HG03039 (cell line): ENCODE results near the gene PNPLA7.

Source experiments
- ATAC-seq: cut with Tn5 transposase; IDR thresholded peaks from one replicate; pipeline ENCODE4 v1.9.1; 2021; ENCODE audit warnings: mild to moderate bottlenecking, moderate library complexity; ENCODE audit not compliant: unreplicated experiment

Gene PNPLA7

GRCh38 chr9:137437691-137438590, 112.3 kb downstream of the PNPLA7 start:
- no peak for ATAC-seq

- ATAC-seq: no peak
These were observed 113.2 kb downstream of the PNPLA7 start for GRCh38 chr9:137436761-137437600.

DNA sequence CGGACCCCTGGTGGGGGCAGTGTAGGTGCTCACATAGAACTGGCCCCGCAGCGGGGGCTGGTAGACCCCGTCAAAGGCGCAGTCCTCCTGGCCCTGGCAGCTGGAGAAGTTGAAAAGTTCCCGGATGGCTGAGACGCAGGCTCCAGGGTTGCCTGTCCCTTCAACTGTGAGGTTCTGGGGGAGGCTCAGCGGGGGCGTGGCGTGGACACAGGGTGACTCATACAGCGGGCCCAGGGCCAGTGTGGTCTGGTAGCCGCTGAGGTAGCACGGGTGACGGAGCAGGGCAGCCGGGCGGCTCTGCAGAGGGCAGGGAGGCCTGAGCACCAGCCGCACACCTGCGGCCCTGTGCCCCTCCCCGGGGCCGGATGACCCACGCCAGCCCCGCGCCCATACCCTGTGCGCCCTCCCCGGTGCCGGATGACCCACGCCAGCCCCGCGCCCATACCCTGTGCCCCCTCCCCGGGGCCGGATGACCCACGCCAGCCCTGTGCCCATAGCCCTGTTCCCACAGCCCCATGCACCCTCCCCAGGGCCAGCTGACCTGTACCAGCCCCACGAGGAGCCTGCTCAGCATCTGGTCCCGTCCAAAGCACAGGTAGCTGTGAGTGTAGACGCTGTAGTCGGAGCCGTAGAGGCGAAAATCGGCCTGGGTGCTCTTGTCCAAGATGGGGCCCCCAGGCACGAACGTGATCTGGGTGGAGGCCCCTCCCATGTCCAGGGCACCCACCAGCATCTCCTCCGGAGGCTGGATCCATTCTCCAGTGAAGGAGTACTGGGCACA, 114.0 kb downstream of the PNPLA7 start:
- no peak for ATAC-seq

GRCh38 chr9:137435381-137435891, 114.8 kb downstream of the PNPLA7 start:
- ATAC-seq: no peak

DNA sequence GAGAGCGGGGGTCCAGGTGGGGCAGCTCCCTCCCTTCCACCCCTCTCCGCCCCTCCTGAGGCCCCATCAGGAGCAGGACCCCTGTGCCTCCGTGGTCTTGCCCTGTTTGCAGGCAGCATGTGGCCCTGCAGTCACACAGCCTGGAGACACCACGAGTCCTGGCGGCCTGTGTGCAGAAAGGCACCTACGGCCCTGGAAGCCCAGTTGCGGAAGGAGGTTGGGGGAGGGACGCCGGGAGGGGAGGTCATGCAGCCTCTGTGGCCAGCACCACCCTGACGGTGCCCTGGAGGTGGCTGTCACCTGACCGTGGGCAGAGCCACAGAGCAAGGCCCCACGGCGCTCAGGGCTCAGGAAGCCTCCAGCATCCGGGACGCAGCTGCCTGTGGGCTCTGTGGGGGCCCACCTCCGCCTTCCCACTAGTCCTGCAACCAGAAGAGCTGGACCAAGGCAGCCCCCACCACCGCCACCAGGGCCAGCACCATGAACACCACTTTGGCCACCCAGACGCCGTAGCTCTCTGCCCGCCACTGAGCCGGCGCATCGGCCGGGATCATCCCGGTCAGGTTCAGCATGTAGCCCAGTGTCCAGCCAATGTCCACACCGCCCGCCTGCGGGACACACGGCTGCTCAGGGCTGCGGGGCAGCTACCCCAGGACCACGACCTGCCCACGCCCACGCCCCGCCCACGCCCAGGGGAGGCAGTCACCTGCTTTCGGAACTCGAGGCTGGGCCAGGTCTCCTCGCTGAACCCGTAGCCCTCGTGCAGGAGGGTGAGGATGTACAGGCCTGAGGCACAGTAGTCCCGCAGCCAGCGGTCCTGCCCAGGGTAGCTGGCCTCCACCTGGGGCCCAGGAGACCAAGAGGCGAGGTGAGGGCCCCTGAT, 115.5 kb downstream of the PNPLA7 start:
- ATAC-seq: no peak

DNA sequence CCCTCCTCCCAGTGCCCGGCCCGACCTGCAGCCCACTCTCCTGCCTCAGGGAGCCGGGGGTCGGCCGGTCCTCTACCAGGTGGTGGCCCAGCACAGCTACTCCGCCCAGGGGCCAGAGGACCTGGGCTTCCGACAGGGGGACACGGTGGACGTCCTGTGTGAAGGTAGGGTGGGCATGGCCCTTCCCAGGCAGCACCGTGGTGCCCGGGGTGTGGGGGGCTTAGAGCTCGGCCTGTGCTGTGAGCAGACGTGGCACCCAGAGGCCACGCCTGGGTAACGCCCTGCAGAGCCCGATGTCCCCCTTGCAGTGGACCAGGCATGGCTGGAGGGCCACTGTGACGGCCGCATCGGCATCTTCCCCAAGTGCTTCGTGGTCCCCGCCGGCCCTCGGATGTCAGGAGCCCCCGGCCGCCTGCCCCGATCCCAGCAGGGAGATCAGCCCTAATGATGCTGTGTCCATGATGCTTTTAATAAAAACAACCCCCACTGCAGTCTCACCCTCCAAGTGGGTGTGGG, 116.2 kb downstream of the PNPLA7 start:
- ATAC-seq: no peak

- ATAC-seq: no peak
These were observed 116.8 kb downstream of the PNPLA7 start for GRCh38 chr9:137433349-137433915.

GRCh38 chr9:137432687-137433348, 117.4 kb downstream of the PNPLA7 start:
- ATAC-seq: no peak

GRCh38 chr9:137431416-137431931, 118.7 kb downstream of the PNPLA7 start:
- ATAC-seq: no peak

- ATAC-seq: no peak
These were observed 119.3 kb downstream of the PNPLA7 start for GRCh38 chr9:137430723-137431415.

- ATAC-seq: no peak
These were observed 120.1 kb downstream of the PNPLA7 start for GRCh38 chr9:137429974-137430722.

DNA sequence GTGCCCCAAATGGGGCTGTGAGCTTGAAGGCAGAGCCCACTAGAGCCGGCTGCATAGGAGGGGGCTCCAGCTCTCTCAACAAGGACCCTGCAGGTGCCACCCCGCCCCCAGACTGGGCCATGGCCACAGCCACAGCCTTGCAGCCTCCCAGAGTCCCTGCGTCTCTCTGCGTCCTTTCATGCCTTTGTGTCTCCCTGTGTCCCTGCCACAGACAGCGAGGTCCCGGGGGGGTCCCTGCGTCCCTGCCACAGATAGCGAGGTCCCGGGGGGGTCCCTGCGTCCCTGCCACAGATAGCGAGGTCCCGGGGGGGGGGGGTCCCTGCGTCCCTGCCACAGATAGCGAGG, 120.7 kb downstream of the PNPLA7 start:
- ATAC-seq: no peak

GRCh38 chr9:137428841-137429545, 121.2 kb downstream of the PNPLA7 start:
- no peak for ATAC-seq

DNA sequence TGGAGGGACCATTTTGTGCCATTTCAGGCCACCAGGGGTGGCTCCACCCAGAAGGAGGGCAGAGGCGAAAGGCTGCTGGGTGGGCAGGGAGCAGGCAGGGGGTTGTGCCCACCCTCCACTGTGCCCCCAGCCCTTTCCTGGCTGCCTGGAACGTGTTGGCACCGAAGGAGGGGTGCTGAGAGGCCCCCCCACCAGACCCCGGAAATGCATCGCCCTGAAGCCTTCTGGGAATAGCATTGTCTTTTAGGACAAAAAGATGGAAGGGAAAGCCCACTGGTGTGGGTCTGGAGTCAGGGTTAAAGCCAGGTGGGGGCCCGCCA, 121.9 kb downstream of the PNPLA7 start:
- ATAC-seq: no peak

DNA sequence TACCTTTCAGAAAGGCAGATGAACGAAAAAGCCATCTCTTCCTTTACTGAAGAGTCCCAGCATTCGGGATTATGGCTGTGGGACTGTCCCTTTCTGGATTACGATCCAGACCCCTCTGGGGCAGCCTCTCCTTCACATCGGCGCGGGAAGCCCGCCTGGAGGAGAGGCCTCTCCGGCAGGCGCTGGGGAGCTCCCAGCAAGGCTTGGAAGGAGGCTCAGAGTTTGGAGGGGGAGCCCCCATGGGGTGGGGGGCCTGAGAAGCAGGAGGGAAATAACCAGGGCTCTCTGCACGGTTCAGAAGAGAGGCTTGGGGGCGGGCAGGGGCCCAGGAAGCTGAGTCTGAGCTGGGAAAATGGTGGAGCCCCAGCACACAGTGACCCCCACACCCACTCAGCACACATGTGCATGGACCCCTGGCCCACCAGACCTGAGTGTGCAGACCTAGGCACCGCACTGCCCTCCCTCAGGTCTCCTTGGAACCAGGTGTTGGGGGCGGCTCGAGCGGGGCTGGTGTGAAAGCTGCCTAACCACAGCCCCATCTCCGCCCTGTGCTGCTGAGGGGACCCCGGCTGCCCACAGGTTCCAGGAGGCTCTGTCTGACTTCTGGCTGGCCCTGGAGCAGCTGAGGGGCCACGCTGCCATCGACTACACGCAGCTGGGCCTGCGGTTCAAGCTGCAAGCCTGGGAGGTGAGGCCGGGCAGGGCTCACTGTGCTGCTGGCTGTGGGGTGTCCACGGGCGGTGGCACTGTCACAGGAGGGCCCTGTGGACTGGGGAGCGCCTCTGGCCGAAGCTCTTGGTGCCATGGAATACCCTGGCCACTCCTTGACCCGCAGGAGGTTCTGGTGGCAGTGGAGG, 122.5 kb downstream of the PNPLA7 start:
- ATAC-seq: no peak
